ENCODE results near the gene MDH1B. TPM values are rescaled to one million over a fixed set of nuclear protein-coding genes. Genes with fewer than 3 reads are reported as not detected.
A peak's percentile ranks its signal among the peaks of the same experiment; 100 is the strongest.
"Not testable (repeated sequence)": the region's sequence is repeated elsewhere in the genome, so short reads cannot be mapped to it uniquely, and the experiment has no call there.

Gene MDH1B
- total RNA-seq = 0.25 and 0.55 TPM in 2 replicates

DNA sequence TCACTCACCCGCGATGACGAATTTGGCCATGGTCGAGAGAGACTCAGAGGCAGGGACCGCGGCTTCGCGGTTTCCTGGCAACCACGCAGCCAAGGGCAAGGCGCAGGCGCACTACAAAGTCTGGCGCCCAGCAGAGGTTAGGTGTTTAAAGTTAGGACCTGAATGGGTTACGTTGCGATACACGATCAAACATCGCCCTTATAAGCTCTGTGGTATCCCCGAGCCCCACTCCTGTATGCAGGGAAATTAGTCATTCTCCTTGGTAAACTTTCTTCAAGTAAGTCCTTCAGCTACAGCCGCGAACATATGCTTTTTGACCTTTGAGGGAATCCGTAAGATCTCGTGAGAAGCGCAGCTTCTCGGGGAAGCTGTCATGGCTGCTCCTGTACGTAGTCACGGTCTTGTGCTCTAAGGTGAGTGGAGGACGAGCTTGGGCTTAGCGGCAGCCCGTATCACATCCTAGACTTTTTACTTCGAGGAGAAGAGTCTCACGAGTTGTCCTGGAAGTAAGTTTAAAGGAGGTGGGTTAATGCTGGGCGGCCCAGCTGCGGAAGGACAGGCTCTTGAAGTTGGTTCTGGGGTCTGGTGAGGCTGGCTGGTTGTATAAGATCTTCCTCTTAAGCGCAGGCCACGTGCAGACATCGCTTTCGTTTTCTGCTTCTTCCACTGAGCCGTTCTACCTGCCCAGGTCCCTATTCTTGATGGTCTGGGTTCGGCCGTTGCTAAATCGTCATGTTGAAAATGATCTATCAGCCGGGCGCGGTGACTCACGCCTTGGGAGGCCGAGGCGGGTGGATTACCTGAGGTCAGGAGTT is at the start of gene MDH1B, which contains the start of gene FASTKD2:
Gene MDH1B (minus strand): TSS at position 87 of the 815 bp plus-strand sequence. CDS start 57 bp downstream, at position 30.
Gene FASTKD2 (plus strand): TSS at position 365 of the 815 bp plus-strand sequence. CDS start 1,088 bp downstream, outside the sequence.
- Mint-ChIP-seq H3K9me3 (no peaks in the 10 kb centered on the region), H3K27ac (peak within 1 kb of the TSS; percentile 97), H3K36me3 (ENCODE audit: low read depth) (peaks cover 26% of the 10 kb centered on the region), H3K4me3 (ENCODE audit: low read depth) (peak within 1 kb of the TSS; percentile 94), H3K27me3 (ENCODE audit: low read depth) (peaks cover 3% of the 10 kb centered on the region), H3K4me1 (ENCODE audit: low read depth) (peaks cover 29% of the 10 kb centered on the region)
- intact Hi-C loops (cut with micrococcal nuclease) = loop anchor here (1.0 to 10.0 kb wide), 5 partner anchors 399 to 1489 kb away; partner anchors contain the start of genes CREB1, IDH1, INO80D and KLF7
- peak; percentile 80 for DNase-seq (ENCODE audit: low spot score)

DNA sequence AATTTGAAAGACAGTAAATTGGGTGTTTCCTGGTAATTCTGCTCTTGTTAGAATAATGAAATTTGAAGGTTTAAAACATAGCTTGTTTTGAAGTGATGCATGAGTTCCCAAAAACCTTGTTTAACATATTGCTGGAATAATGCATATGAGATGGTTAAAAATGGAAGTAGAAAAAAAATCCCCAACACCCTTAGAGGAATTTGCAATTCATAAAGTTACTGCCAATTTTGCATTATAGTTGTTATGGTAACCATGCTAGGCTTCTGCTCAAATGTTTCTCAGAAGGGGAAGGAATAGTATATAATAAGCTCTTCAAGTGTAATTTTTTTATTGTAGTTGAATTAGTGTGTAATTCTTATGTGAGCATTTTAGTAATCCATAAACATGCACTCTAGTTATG is 49.4 kb upstream of the MDH1B start:
- no peak overlapping the region for H3K4me3 Mint-ChIP-seq (ENCODE audit: low read depth)
- H3K27me3 Mint-ChIP-seq (ENCODE audit: low read depth) = peaks cover 4% of the 10 kb centered on the region
- no peaks in the 10 kb centered on the region for H3K4me1 Mint-ChIP-seq (ENCODE audit: low read depth)
- H3K27ac Mint-ChIP-seq = no peak overlapping the region
- no peaks in the 10 kb centered on the region for H3K36me3 Mint-ChIP-seq (ENCODE audit: low read depth)
- DNase-seq (ENCODE audit: low spot score) = no peak
- intact Hi-C loops (cut with micrococcal nuclease) = no loop called here
- no peaks in the 10 kb centered on the region for H3K9me3 Mint-ChIP-seq

DNA sequence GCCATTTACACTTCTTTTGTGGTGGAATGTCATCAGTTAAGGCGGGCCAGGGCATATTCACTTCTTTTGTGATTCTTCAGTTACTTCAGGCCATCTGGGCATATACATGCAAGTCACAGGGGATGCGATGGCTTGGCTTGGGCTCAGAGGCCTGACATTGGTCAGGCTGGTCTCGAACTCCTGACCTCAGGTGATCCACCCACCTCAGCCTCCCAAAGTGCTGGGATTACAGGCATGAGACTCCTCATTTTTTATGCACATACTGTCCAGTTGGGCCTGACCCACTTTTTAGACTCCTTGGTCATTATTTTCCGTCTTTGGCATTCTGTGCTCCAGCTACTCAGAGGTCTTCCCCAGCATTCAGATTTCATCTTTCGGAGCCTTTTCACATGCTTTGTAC is 47.3 kb upstream of the MDH1B start:
- H3K27ac Mint-ChIP-seq; H3K4me3 Mint-ChIP-seq (ENCODE audit: low read depth); H3K4me1 Mint-ChIP-seq (ENCODE audit: low read depth); H3K27me3 Mint-ChIP-seq (ENCODE audit: low read depth); intact Hi-C loops (cut with micrococcal nuclease); H3K9me3 Mint-ChIP-seq; DNase-seq (ENCODE audit: low spot score); H3K36me3 Mint-ChIP-seq (ENCODE audit: low read depth): not testable (repeated sequence)

DNA sequence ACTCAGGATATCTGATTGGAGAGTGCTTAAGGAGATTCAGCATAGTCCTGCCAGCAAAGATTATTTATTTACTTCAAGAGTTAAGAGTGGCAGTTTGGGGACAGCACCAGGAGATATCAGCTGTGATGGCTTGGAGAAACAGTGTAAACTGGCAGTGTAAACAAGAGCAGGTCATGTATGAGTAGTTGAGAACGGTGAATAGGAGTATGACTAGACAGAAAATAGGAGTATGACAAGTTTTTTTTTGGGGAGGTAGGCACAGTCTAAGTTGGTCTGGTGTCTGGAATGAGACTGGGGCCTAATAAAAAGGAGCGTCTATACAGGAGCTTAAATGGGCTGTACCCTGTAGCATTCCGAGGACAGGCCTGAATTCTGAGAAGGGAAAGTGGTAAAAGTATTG is 42.5 kb upstream of the MDH1B start:
- DNase-seq (ENCODE audit: low spot score); H3K27me3 Mint-ChIP-seq (ENCODE audit: low read depth); H3K4me1 Mint-ChIP-seq (ENCODE audit: low read depth); H3K9me3 Mint-ChIP-seq; H3K36me3 Mint-ChIP-seq (ENCODE audit: low read depth); H3K4me3 Mint-ChIP-seq (ENCODE audit: low read depth); intact Hi-C loops (cut with micrococcal nuclease); H3K27ac Mint-ChIP-seq: not testable (repeated sequence)

DNA sequence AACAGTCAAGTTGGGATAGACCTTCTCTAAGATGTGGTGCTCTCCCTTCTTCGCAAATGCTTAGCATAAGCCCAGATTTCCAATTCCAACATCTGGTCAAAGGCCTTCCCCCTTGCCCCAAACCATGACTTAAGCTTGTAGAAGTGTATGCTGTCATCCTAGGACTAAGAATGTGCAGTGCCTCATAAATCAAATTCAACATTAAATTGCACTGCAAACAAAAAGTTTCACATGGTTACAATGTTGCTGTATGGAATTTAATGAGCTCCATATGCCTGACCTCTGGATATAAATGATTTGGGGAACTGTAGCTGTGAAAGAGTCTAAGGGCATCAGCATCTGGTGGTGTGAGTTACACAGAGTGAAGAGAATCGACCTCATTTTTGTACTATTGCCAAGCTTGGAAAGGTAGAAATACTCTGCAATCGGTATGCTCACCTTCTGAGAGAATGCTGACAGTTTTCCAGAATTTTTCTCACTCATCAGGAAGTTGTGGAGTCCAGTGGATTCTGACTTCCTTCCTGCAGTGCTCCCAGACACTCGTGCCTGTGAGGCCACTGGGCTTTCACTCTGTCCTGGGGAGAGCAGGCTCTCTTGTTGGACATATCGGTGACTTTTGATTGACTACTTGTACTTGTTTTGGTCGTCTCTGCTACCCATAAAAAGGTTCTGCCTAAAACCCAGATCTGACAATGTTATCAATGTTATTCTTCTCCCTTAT is 40.9 kb upstream of the MDH1B start:
- Mint-ChIP-seq H3K27ac (no peak overlapping the region), H3K27me3 (ENCODE audit: low read depth) (no peaks in the 10 kb centered on the region), H3K9me3 (no peaks in the 10 kb centered on the region), H3K4me1 (ENCODE audit: low read depth) (peaks cover 2% of the 10 kb centered on the region), H3K36me3 (ENCODE audit: low read depth) (no peaks in the 10 kb centered on the region), H3K4me3 (ENCODE audit: low read depth) (no peak overlapping the region)
- intact Hi-C loops (cut with micrococcal nuclease) = no loop called here
- DNase-seq (ENCODE audit: low spot score) = no peak

DNA sequence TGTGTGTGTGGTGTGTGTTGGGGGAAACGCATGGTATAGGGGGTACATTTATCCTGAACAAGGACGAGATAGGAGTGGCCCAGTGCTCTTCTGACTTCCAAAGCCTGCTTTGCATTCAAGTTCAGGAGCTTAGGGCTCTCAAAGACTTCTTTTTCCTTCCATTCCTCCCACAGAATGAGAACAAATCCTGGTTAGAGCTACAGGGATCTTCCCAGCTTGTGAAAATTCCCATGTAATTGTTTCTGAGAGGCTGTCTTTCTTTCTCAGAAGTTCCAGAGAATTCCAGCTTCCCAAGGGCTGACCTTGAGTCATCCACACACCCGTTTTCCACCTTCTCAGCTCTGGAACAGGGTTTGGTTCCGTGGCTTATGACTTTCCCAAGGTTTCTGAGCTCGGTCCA is 39.2 kb upstream of the MDH1B start:
- no peak for DNase-seq (ENCODE audit: low spot score)
- no peaks in the 10 kb centered on the region for H3K36me3 Mint-ChIP-seq (ENCODE audit: low read depth)
- intact Hi-C loops (cut with micrococcal nuclease) = no loop called here
- no peaks in the 10 kb centered on the region for H3K27me3 Mint-ChIP-seq (ENCODE audit: low read depth)
- peaks cover 11% of the 10 kb centered on the region for H3K4me1 Mint-ChIP-seq (ENCODE audit: low read depth)
- no peak overlapping the region for H3K4me3 Mint-ChIP-seq (ENCODE audit: low read depth)
- H3K27ac Mint-ChIP-seq = no peak overlapping the region
- H3K9me3 Mint-ChIP-seq = no peaks in the 10 kb centered on the region

DNA sequence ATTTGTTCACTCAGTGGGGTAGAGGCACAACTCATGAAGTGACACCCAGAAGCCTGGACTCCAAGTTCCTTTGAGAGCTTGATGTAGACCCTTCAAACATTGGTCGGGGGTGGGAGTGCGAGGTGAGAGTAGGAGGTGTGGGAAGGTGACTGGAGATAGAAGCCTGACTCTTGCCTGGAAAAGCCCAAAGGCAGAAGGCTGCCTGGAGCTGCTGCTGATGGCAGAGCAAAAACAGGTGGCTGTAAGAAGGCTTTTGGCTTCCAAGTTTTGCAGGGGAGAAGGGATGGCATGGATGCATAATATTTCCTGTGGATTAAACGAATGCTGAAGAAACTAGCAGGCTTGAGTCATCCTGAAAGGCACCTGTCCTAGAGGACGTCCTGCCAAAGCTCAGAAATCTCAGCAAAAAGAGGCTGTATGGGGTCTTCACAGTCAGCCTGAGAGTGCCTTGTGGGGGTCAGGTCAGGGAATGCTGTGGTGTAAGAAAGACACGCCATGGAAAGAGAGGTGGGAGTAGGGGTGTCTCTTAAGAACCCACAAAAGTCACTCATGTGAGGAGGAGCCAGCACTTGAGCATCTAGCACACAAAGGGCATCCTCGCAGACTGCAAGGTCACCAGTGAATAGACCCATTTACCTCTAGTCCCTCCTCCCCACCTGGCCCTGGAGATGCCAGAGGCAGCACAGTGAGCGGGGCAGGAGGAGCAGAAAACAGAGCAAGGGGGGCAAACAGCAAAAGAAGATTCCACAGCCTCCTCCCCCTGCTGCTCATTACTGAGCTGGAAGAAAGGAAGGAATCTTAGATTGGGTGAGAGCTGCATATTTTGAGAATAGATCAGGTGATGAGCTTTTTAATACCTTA is 37.8 kb upstream of the MDH1B start:
- H3K9me3 Mint-ChIP-seq = no peaks in the 10 kb centered on the region
- H3K27ac Mint-ChIP-seq = no peak overlapping the region
- H3K4me1 Mint-ChIP-seq (ENCODE audit: low read depth) = peaks cover 17% of the 10 kb centered on the region
- intact Hi-C loops (cut with micrococcal nuclease) = no loop called here
- H3K27me3 Mint-ChIP-seq (ENCODE audit: low read depth) = no peaks in the 10 kb centered on the region
- H3K4me3 Mint-ChIP-seq (ENCODE audit: low read depth) = no peak overlapping the region
- no peaks in the 10 kb centered on the region for H3K36me3 Mint-ChIP-seq (ENCODE audit: low read depth)
- DNase-seq (ENCODE audit: low spot score) = no peak

DNA sequence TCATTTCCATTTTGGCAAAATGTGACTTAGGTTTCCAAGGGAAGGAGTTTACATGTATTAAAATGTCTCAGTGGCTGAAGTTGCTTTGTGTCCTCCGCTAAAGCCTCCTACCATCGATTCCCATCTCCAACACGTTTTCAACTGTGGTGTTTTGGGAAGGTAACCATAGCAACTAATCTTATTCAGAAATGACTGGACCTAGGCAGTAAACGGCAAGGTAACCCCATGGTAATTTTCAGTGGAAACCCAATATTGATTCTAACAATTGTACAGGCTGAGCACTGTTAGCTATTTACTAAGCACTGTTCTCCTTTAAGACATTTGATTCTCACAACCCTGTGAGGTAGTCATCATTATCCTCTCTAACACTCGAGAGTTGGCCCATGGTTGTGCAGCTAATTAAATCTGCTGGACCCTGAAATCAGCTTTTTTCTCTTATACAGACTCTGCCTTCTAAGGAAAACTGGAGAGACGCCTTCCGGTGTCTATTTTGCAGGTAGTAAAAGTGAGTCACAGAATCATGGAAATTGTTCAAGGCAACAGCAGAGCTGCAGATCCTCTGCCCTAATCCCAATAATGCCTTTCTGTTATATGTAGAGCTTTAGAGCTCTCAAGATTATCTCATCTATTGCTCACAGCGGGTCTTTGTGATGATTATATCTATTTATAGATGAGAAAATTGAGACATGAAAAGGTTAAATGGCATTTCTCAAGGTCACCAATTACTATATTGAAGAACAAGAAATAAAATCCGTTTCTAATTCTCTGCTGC is 36.5 kb upstream of the MDH1B start:
- Mint-ChIP-seq H3K36me3 (ENCODE audit: low read depth) (no peaks in the 10 kb centered on the region), H3K4me1 (ENCODE audit: low read depth) (peaks cover 18% of the 10 kb centered on the region)

DNA sequence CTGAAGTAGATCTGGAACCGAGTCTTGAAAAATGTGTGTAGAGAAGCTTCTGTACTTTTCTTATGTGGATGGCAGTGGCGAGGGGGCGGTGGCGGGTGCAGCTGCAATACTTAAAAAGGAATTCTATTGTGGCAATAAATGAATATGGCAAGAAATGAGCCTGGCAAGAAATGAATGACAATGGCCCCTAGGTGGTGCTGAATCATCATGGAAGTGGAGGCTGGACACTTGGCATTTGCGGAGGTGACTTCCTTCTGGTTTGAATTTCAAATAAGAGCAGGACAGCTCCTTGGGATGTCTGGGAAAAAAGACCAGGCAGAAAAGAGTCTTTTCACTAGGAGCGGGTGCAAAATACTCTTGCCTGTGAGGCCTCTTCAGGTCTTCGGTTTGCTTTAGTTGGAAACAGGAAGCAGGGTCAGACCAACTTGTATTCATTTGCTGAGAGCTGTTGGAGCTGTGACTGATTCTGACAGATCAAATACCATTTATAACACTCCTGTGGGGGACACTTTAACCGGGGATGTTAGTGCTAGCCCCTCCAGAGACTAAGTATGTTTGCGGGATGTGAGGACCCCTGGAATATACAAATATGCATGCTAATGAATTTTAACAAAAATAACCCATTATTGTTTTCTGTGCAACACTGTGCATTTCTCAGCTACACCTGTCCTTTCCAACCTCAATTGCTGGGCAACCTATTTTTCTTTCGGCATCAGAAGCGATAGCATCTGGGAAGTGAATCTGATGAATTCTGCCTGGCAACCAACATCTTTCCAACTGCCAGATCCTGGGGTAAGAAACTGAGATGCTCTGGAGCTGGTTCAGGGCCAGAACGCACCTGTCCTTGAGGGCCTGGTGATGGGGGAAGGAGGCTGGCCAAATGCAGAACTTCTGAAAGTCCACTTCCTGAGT is 35.6 kb upstream of the MDH1B start:
- no peaks in the 10 kb centered on the region for H3K9me3 Mint-ChIP-seq
- peak; percentile 40 for DNase-seq (ENCODE audit: low spot score)
- peaks cover 18% of the 10 kb centered on the region for H3K4me1 Mint-ChIP-seq (ENCODE audit: low read depth)
- H3K27ac Mint-ChIP-seq = peak overlapping the region; percentile 13
- intact Hi-C loops (cut with micrococcal nuclease) = loop anchor here (1.0 kb wide), 1 partner anchor 673 kb away; no protein-coding TSS in a partner anchor
- peak overlapping the region; percentile 57 for H3K4me3 Mint-ChIP-seq (ENCODE audit: low read depth)
- H3K27me3 Mint-ChIP-seq (ENCODE audit: low read depth) = no peaks in the 10 kb centered on the region
- H3K36me3 Mint-ChIP-seq (ENCODE audit: low read depth) = no peaks in the 10 kb centered on the region

More for the DNA sequence above, 36.5 kb upstream of the MDH1B start:
- no peak overlapping the region for H3K27ac Mint-ChIP-seq
- no peaks in the 10 kb centered on the region for H3K27me3 Mint-ChIP-seq (ENCODE audit: low read depth)
- H3K9me3 Mint-ChIP-seq = no peaks in the 10 kb centered on the region
- no peak overlapping the region for H3K4me3 Mint-ChIP-seq (ENCODE audit: low read depth)
- no peak for DNase-seq (ENCODE audit: low spot score)
- intact Hi-C loops (cut with micrococcal nuclease) = no loop called here

DNA sequence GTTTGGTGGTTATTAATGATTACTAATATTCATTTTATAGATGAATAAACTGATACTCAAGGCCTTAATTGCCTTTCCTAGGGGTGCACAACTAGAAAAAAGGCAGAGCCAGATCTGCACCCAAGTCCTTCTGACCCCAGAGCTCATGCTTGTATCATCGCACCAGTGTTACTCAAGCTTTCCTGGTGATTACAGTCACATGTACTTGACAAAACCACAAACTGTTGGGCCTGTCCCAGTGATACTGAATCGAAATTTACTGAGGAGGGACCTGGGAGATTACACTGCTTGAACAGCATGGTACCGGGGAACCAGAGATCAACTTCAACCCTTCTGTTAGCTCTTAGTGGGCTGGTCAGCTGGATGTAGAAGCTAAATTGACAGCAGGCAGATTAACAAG is 34.0 kb upstream of the MDH1B start:
- Mint-ChIP-seq H3K9me3 (no peaks in the 10 kb centered on the region), H3K27ac (no peak overlapping the region), H3K27me3 (ENCODE audit: low read depth) (no peaks in the 10 kb centered on the region), H3K36me3 (ENCODE audit: low read depth) (no peaks in the 10 kb centered on the region), H3K4me3 (ENCODE audit: low read depth) (no peak overlapping the region), H3K4me1 (ENCODE audit: low read depth) (peaks cover 20% of the 10 kb centered on the region)
- no peak for DNase-seq (ENCODE audit: low spot score)
- intact Hi-C loops (cut with micrococcal nuclease) = loop anchor here (1.0 to 10.0 kb wide), 2 partner anchors 366 to 706 kb away; partner anchors contain the start of gene KLF7

DNA sequence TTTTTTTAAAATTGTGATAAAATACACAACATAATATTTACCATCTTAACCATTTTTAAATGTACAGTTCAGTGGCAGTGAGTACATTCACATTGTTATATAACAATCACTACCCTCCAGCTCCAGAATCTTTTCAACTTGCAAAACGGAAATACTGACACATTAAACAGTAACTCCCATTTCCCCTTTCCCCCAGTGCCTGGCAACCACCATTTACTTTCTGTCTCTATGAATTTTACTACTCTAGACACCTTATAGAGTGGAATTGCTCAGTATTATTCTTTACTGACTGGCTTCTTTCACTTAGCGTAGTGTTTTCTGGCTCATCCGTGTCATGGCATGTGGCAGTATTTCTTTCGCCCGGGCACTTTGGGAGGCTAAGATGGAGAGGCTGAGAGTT is 32.9 kb upstream of the MDH1B start:
- Mint-ChIP-seq H3K27me3 (ENCODE audit: low read depth) (no peaks in the 10 kb centered on the region), H3K4me1 (ENCODE audit: low read depth) (peaks cover 20% of the 10 kb centered on the region), H3K36me3 (ENCODE audit: low read depth) (no peaks in the 10 kb centered on the region), H3K4me3 (ENCODE audit: low read depth) (no peak overlapping the region), H3K9me3 (no peaks in the 10 kb centered on the region), H3K27ac (no peak overlapping the region)
- DNase-seq (ENCODE audit: low spot score) = no peak
- intact Hi-C loops (cut with micrococcal nuclease) = loop anchor here (10.0 kb wide), 1 partner anchor 367 kb away; the partner anchor contains the start of gene KLF7
